GM10248 (cell line): ENCODE results near the gene PAK1IP1.

Source experiments
- CTCF ChIA-PET: fragments of 300-600 bp; sonication (Branson Sonifier 250); formaldehyde crosslinking; extraction: SDS; loops from one replicate; lab custom pipeline; 2021; ENCODE audit warnings: antibody characterized with exemption; lab: Yijun Ruan, JAX
- POLR2A ChIA-PET: fragments of 350-650 bp; sonication (Branson Sonifier 250); formaldehyde crosslinking; extraction: SDS; loops from one replicate; lab custom pipeline; 2020; ENCODE audit warnings: antibody characterized with exemption; lab: Yijun Ruan, JAX
- DNase-seq: peaks from one replicate; pipeline ENCODE4 v3.0.0; 2012; ENCODE audit errors: extremely low spot score
- TF ChIP-seq, protein P1 (sequence below): IDR thresholded peaks from 2 replicates; pipeline ENCODE4 v1.5.1; 2012; ENCODE audit warnings: mild to moderate bottlenecking, low read depth; ENCODE audit errors: extremely low read depth, missing control alignments, control extremely low read depth

PAK1IP1 gene

DNA sequence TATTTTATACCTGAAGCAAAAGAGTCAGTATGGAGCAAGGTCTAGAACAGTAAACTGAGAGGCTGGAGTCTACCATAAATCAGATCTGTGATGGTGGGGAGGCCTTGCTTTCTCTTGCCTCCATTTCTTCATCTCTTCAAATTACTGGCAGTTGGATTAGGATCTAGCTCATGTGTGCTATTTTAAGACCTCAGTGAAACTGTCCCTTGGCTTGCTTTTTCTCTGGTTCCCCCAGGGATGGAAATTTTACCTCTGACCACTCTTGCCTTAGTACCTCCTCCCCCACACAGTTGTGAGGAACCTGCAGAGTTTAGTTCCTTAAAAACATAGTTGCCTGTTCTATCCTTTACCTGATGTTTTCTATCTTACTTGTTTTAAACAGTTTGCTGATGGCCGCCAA lies 61.3 kb downstream of the PAK1IP1 start:
- TF ChIP-seq, protein P1, sequence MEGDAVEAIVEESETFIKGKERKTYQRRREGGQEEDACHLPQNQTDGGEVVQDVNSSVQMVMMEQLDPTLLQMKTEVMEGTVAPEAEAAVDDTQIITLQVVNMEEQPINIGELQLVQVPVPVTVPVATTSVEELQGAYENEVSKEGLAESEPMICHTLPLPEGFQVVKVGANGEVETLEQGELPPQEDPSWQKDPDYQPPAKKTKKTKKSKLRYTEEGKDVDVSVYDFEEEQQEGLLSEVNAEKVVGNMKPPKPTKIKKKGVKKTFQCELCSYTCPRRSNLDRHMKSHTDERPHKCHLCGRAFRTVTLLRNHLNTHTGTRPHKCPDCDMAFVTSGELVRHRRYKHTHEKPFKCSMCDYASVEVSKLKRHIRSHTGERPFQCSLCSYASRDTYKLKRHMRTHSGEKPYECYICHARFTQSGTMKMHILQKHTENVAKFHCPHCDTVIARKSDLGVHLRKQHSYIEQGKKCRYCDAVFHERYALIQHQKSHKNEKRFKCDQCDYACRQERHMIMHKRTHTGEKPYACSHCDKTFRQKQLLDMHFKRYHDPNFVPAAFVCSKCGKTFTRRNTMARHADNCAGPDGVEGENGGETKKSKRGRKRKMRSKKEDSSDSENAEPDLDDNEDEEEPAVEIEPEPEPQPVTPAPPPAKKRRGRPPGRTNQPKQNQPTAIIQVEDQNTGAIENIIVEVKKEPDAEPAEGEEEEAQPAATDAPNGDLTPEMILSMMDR: no peak
- ChIA-PET CTCF (interaction anchor here (4.8 kb wide), 1 partner anchor 8 kb away, joined by 35 read pairs; the partner anchor contains the start of gene TMEM14B), POLR2A (no interaction called here)
- no peak for DNase-seq
